SK-N-MC (cell line): ENCODE results near the gene SREBF1.

Experiments
- EZH2 ChIP-seq: fragments of 200-600 bp; sonication (generic); IDR thresholded peaks from one replicate; pipeline ENCODE4 v1.6.1; 2017; ENCODE audit warnings: antibody characterized with exemption
- FOXP2 ChIP-seq: optimal IDR thresholded peaks from 2 replicates; pipeline ENCODE3; 2011; ENCODE audit warnings: mild to moderate bottlenecking, moderate library complexity; ENCODE audit not compliant: insufficient read depth; ENCODE audit errors: extremely low read length, control extremely low read depth
- POLR2AphosphoS5 ChIP-seq: IDR thresholded peaks from 2 replicates; pipeline ENCODE4 v1.6.1; 2012; ENCODE audit warnings: mild to moderate bottlenecking, low read depth, low read length, borderline replicate concordance

DNA sequence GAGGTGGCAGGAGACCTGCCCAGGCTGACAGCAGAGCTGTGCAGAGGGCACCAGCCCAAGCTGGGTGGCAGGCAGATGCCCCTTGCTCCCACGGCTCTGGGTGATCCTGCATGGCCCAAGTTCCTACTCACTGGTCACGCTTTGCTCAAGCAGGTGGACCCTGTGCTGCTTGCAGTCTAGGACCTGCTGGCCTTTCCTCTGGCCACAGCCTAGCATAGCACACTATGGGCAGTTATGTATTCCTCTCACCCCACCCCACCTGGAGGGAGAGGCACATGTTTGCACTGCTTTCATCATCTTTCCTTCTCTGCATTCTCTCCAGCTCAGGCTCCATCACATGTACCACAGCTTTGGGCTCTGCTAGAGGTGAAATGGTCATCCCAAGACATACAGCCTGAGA lies 19.6 kb upstream of the SREBF1 start:
- TF ChIP-seq POLR2AphosphoS5 = no peak
- no peak for TF ChIP-seq EZH2
- no peak for TF ChIP-seq FOXP2
